ENCODE data around the gene CLEC2L. TPM values are rescaled to one million over a fixed set of nuclear protein-coding genes. Genes with fewer than 3 reads are reported as not detected.

CLEC2L gene
- total and polyA plus RNA-seq, 12 donors: 0.03 to 0.97 (median 0.28) TPM; not detected in 9

DNA sequence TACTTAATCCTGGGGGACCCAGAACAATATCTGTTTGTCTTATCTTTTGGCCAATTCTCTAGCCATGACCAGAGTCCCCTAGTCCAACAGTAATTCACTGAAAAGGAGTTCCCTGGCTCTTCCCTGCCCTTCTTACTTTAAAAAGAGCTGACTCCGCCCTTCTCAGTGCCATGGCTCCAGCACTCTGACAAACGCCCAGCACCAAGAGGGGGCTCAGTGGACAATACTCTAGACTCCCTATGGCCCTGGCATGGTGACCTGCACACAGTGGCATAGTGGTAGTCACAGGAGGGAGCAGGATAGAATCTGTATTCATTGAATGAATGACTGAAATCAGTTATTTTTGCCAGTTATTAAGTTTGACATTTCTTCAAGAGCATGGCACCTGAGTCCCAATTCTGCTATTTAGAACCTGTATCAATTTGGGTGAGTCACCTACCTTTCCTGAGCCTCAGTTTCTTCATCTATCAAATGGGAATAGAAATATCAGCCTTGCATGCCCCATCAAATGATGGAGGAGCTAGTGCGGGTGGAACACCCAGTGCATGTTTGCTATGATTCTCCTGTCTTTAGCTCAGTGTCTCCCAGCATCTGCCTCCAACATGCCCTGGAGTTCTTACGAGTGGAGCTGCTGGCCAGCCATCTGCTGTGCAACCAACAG lies 69.4 kb downstream of the CLEC2L start:
- H3K4me1 ChIP-seq: peaks cover 0 to 11% (median 0%) of the 10 kb centered on the region in 9 donors
- DNase-seq (no peak), ATAC-seq (no peak)
- 91 to 94% methylated on average over 4 of the region's 4 CpGs for WGBS, 2 donors
- intact Hi-C loops (cut with DNase I): loop anchor here in 1 of 10 donors (10.0 kb wide), 1 partner anchor 88 kb away; no protein-coding TSS in a partner anchor
- no peak overlapping the region for H3K4me3 ChIP-seq
- H3K27ac ChIP-seq: no peak overlapping the region
- no peak for TF ChIP-seq CTCF (IDR thresholded peaks at IDR 0.05)
- H3K9me3 ChIP-seq: no peaks in the 10 kb centered on the region
- no peaks in the 10 kb centered on the region for H3K27me3 ChIP-seq
- H3K36me3 ChIP-seq: peaks cover 10 to 100% (median 46%) of the 10 kb centered on the region in 9 donors

DNA sequence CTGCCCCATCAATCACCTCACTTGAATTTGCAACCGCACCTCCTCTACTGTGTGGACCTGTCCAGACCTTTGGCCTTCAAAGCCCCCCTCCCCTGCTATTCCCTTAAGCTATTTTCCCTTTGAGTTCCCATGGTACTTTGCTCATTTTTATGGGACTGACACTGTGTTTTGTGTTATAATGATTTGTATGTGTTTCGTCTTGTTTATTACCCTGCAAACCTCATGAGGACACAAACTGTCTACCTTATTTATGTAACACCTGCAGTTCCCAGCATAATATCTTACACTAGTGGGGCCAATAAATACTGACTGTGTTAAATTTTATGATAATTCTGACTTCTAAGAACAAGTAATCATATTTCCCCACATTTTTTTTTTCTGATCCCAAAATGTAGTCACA lies 70.6 kb downstream of the CLEC2L start:
- H3K4me3 ChIP-seq: no peak overlapping the region
- intact Hi-C loops (cut with DNase I): loop anchor here in 1 of 10 donors (10.0 kb wide), 1 partner anchor 89 kb away; no protein-coding TSS in a partner anchor
- H3K9me3 ChIP-seq: no peaks in the 10 kb centered on the region
- ATAC-seq (no peak), DNase-seq (no peak)
- peaks cover 10 to 100% (median 52%) of the 10 kb centered on the region in 9 donors for H3K36me3 ChIP-seq
- TF ChIP-seq CTCF (IDR thresholded peaks at IDR 0.05): no peak
- no peaks in the 10 kb centered on the region for H3K27me3 ChIP-seq
- 96 to 98% methylated on average over 2 of the region's 2 CpGs for WGBS, 2 donors
- H3K4me1 ChIP-seq: peaks cover 0 to 7% (median 0%) of the 10 kb centered on the region in 9 donors
- H3K27ac ChIP-seq: no peak overlapping the region

Other genes starting within 250 kb of the CLEC2L start
- 10 to 100 TPM; 24.9 to 61.3 (median 42.2) TPM for gene FMC1, start 182.3 kb upstream of the CLEC2L start, total RNA-seq
- gene FMC1, start 182.3 kb upstream of the CLEC2L start, polyA plus RNA-seq: 10 to 100 TPM; 41.9 to 96.3 TPM
- gene LUC7L2, start 163.8 kb upstream of the CLEC2L start, total RNA-seq: 10 to 100 TPM; 43.5 to 50.1 (median 47.8) TPM
- 10 to 100 TPM; 26.6 to 52.7 TPM for gene LUC7L2, start 163.8 kb upstream of the CLEC2L start, polyA plus RNA-seq
- under 1 TPM in 1 of 10 donors, not detected in 9; 0.11 TPM for gene KLRG2, start 40.0 kb upstream of the CLEC2L start, total RNA-seq
- not detected for gene KLRG2, start 40.0 kb upstream of the CLEC2L start, polyA plus RNA-seq

Measured in heart right ventricle (tissue), 16 donors.